ENCODE data around the gene CXCL9. TPM values are rescaled to one million over a fixed set of nuclear protein-coding genes. Genes with fewer than 3 reads are reported as not detected.
"Not testable (repeated sequence)": the region's sequence is repeated elsewhere in the genome, so short reads cannot be mapped to it uniquely, and the experiment has no call there.

The CXCL9 gene
- total RNA-seq: 1 to 10 TPM; 1.5 to 1.8 TPM
- polyA plus RNA-seq: not detected

DNA sequence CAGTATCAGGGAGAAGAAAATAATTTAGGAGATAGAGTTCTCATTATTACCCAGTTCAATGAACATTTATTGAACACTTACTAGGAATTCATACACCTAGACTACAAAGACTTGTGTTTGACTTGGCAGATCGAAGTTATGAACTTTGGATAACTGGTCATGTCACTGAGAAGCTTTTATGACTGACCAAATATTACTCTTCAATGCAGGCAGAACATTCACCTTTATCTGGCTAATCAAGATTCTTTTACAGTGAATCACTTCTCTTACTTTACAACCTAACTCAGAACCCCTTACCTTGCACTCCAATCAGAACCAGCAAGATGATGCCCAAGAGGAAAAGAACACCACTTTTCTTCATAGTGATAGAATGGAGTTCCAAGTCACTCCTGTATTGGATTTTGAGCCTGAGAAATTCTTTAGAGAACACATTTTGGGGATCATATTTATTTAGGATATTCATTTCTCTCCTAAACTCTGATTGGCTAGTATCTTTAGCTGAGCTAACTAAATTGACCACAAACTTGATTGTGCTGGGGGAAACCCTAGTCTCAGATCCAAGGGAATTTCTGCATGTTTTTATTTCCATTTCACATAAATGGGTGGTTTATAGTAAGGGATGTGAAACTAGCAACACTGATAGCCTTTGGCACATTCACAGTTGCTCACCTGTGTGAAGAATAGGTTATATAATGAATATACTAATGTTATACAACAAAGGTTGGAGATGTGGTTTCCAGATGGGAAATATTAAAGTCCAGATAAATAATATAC, at the start of gene CXCL9:
TSS of gene CXCL9 (minus strand) at position 421 of the 774 bp plus-strand sequence. CDS start at position 361, 60 bp downstream.
- ChIA-PET CTCF (no interaction called here), POLR2A (no interaction called here)
- DNase-seq: no peak
- Mint-ChIP-seq H3K27me3 (peaks cover 1 to 19% of the 10 kb centered on the region in 2 donors), H3K4me3 (no peak within 1 kb of the TSS), H3K27ac (no peak within 1 kb of the TSS), H3K36me3 (no peaks in the 10 kb centered on the region), H3K9me3 (no peaks in the 10 kb centered on the region), H3K4me1 (no peaks in the 10 kb centered on the region)
- Histone ChIP-seq H3K4me3 (ENCODE audit: low read length) (no peak within 1 kb of the TSS), H3K27me3 (ENCODE audit: insufficient read depth, low read length, poor library complexity, severe bottlenecking) (no peaks in the 10 kb centered on the region), H3K9me3 (ENCODE audit: low read length) (no peaks in the 10 kb centered on the region), H3K27ac (ENCODE audit: low read depth, low read length) (no peak within 1 kb of the TSS), H3K4me1 (ENCODE audit: insufficient read depth, low read length) (no peaks in the 10 kb centered on the region), H3K36me3 (ENCODE audit: insufficient read depth, low read length) (no peaks in the 10 kb centered on the region)

DNA sequence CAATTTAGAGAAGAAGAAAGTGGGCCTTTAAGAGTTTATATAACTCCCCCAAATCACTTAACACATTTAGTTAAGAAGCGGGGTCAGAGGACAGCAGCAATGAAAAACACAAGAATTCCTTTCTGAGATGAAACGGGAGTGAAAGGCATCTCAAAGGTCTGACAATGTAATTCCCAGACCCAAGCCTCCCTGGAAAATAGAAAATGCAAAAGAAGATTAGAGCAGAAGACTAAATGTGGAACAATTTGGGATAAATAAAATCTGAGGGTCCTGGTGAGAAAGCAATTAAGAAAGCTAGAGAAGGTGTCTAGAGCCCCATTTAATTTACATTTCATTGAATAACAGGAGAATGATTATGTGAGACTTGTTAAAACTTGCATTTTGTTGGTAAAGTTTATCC, 48.1 kb upstream of the CXCL9 start:
- Mint-ChIP-seq H3K36me3 (no peaks in the 10 kb centered on the region), H3K4me1 (no peaks in the 10 kb centered on the region), H3K9me3 (no peaks in the 10 kb centered on the region), H3K27ac (no peak overlapping the region), H3K27me3 (peaks cover 4 to 10% of the 10 kb centered on the region in 2 donors), H3K4me3 (no peak overlapping the region)
- Histone ChIP-seq H3K9me3 (ENCODE audit: low read length) (no peaks in the 10 kb centered on the region), H3K27ac (ENCODE audit: low read depth, low read length) (no peak overlapping the region), H3K4me1 (ENCODE audit: insufficient read depth, low read length) (no peaks in the 10 kb centered on the region), H3K36me3 (ENCODE audit: insufficient read depth, low read length) (no peaks in the 10 kb centered on the region), H3K4me3 (ENCODE audit: low read length) (no peak overlapping the region), H3K27me3 (ENCODE audit: insufficient read depth, low read length, poor library complexity, severe bottlenecking) (no peaks in the 10 kb centered on the region)
- no peak for DNase-seq
- ChIA-PET CTCF (no interaction called here), POLR2A (no interaction called here)

DNA sequence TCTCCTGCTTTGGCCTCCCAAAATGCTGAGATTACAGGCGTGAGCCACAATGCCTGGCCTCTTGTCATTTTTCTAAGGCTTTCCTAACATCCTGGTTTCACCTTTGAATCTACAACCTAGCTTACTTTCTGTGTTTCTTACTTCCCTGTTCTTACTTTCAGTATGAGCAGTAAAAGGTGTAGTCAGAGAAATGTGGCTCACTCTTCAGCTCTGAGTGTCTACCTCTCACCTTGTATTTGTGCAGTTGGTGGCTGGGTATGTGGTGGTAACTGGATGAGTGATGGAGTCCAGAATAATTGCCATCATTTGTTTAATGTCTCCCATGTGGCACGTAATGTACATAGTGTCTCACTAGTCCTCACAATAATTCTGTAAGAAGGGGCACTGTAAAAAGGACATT, 47.7 kb upstream of the CXCL9 start:
- H3K36me3 ChIP-seq (ENCODE audit: insufficient read depth, low read length): no peaks in the 10 kb centered on the region
- no peak overlapping the region for H3K27ac Mint-ChIP-seq
- no peaks in the 10 kb centered on the region for H3K4me1 ChIP-seq (ENCODE audit: insufficient read depth, low read length)
- no peaks in the 10 kb centered on the region for H3K9me3 ChIP-seq (ENCODE audit: low read length)
- ChIA-PET POLR2A (no interaction called here), CTCF (interaction anchor here (1.3 kb wide), 1 partner anchor 12 kb away, joined by 3 read pairs; no protein-coding TSS in a partner anchor)
- H3K27me3 Mint-ChIP-seq: peaks cover 4 to 10% of the 10 kb centered on the region in 2 donors
- no peak for DNase-seq
- no peaks in the 10 kb centered on the region for H3K9me3 Mint-ChIP-seq
- no peaks in the 10 kb centered on the region for H3K36me3 Mint-ChIP-seq
- H3K4me1 Mint-ChIP-seq: no peaks in the 10 kb centered on the region
- H3K27me3 ChIP-seq (ENCODE audit: insufficient read depth, low read length, poor library complexity, severe bottlenecking): no peaks in the 10 kb centered on the region
- no peak overlapping the region for H3K4me3 Mint-ChIP-seq
- no peak overlapping the region for H3K4me3 ChIP-seq (ENCODE audit: low read length)
- no peak overlapping the region for H3K27ac ChIP-seq (ENCODE audit: low read depth, low read length)

DNA sequence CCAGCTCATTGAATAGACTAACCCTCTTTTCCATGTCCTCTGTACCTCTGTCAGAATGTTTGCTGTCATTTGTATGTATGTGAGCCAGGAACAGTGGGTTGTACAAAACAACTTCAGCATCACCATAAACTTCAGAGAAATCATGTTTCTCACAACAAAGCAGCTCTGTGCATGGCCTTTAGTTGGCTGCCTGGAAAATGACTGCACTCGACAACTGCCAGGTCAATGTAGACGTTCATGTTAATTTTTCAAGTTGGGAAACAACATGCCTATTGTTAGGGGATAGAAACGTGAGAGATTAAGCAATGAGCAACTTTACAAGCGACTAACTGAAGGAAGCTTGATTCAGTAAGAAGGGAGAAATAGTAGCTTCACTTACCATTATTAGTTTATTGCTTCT, 46.4 kb upstream of the CXCL9 start:
- H3K27ac Mint-ChIP-seq: no peak overlapping the region
- no peak overlapping the region for H3K4me3 Mint-ChIP-seq
- H3K9me3 Mint-ChIP-seq: no peaks in the 10 kb centered on the region
- Histone ChIP-seq H3K4me1 (ENCODE audit: insufficient read depth, low read length) (no peaks in the 10 kb centered on the region), H3K9me3 (ENCODE audit: low read length) (no peaks in the 10 kb centered on the region), H3K4me3 (ENCODE audit: low read length) (no peak overlapping the region), H3K27ac (ENCODE audit: low read depth, low read length) (no peak overlapping the region), H3K27me3 (ENCODE audit: insufficient read depth, low read length, poor library complexity, severe bottlenecking) (no peaks in the 10 kb centered on the region), H3K36me3 (ENCODE audit: insufficient read depth, low read length) (no peaks in the 10 kb centered on the region)
- no peak for DNase-seq
- no peaks in the 10 kb centered on the region for H3K4me1 Mint-ChIP-seq
- peaks cover 4 to 10% of the 10 kb centered on the region in 2 donors for H3K27me3 Mint-ChIP-seq
- ChIA-PET CTCF (interaction anchor here (0.8 to 1.3 kb wide), 4 partner anchors 8 to 158 kb away, joined by 3 to 5 read pairs (median 4); no protein-coding TSS in a partner anchor), POLR2A (no interaction called here)
- no peaks in the 10 kb centered on the region for H3K36me3 Mint-ChIP-seq

DNA sequence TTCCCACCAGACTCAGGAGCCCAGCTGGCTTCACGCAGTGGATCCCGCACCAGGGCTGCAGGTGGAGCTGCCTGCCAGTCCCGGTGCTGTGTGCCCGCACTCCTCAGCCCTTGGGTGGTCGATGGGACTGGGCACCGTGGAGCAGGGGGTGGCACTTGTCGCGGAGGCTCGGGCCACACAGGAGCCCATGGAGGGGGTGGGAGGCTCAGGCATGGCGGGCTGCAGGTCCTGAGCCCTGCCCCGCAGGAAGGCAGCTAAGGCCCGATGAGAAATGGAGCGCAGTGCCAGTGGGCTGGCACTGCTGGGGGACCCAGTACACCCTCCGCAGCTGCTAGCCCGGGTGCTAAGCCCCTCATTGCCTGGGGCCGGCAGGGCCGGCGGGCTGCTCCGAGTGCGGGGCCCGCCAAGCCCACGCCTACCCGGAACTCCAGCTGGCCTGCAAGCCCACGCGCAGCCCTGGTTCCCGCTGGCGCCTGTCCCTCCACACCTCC, 43.3 kb upstream of the CXCL9 start:
- DNase-seq; H3K27ac ChIP-seq (ENCODE audit: low read depth, low read length); H3K4me1 Mint-ChIP-seq; H3K36me3 Mint-ChIP-seq; H3K4me1 ChIP-seq (ENCODE audit: insufficient read depth, low read length); H3K4me3 ChIP-seq (ENCODE audit: low read length); H3K36me3 ChIP-seq (ENCODE audit: insufficient read depth, low read length); H3K27ac Mint-ChIP-seq; POLR2A ChIA-PET; H3K27me3 ChIP-seq (ENCODE audit: insufficient read depth, low read length, poor library complexity, severe bottlenecking); H3K4me3 Mint-ChIP-seq; H3K9me3 ChIP-seq (ENCODE audit: low read length); H3K9me3 Mint-ChIP-seq: not testable (repeated sequence)
- peaks cover 8 to 12% of the 10 kb centered on the region in 2 donors for H3K27me3 Mint-ChIP-seq
- CTCF ChIA-PET: interaction anchor here (1.0 kb wide), 1 partner anchor 8 kb away, joined by 3 read pairs; no protein-coding TSS in a partner anchor

DNA sequence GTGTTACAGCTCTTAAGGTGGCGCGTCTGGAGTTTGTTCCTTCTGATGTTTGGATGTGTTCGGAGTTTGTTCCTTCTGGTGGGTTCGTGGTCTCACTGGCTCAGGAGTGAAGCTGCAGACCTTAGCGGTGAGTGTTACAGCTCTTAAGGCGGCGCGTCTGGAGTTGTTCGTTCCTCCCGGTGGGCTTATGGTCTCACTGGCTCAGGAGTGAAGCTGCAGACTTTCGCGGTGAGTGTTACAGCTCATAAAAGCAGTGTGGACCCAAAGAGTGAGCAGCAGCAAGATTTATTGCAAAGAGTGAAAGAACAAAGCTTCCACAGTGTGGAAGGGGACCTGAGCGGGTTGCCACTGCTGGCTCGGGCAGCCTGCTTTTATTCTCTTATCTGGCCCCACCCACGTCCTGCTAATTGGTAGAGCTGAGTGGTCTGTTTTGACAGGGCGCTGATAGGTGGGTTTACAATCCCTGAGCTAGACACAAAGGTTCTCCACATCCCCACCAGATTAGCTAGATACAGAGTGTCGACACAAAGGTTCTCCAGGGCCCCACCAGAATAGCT, 42.6 kb upstream of the CXCL9 start:
- POLR2A ChIA-PET; H3K4me1 Mint-ChIP-seq; H3K27me3 ChIP-seq (ENCODE audit: insufficient read depth, low read length, poor library complexity, severe bottlenecking); H3K36me3 Mint-ChIP-seq; H3K36me3 ChIP-seq (ENCODE audit: insufficient read depth, low read length); H3K9me3 ChIP-seq (ENCODE audit: low read length); H3K9me3 Mint-ChIP-seq; H3K27ac Mint-ChIP-seq; H3K4me3 ChIP-seq (ENCODE audit: low read length); H3K4me3 Mint-ChIP-seq; DNase-seq; H3K27me3 Mint-ChIP-seq; H3K4me1 ChIP-seq (ENCODE audit: insufficient read depth, low read length); H3K27ac ChIP-seq (ENCODE audit: low read depth, low read length): not testable (repeated sequence)
- CTCF ChIA-PET: interaction anchor here (1.0 kb wide), 1 partner anchor 8 kb away, joined by 3 read pairs; no protein-coding TSS in a partner anchor

DNA sequence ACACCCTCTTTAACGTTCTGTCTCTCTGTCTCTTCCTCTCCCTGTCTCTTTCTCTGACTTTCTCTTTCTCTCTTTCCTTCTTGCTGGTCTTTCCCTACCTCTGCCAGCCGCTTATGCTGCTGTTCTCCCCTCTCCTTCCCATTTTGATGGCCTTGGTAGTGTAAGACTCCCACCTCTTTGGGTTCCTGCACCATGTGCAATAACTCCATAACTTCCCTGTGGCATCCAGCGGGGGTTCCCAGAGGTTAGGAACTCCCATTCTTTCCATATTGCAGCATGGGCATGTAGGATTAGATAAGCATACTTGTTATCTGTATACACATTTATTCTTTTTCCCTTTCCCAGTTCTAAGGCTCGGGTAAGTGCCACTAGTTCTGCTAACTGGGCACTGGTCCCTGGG, 37.4 kb upstream of the CXCL9 start:
- H3K36me3 Mint-ChIP-seq; H3K4me3 ChIP-seq (ENCODE audit: low read length); H3K27ac ChIP-seq (ENCODE audit: low read depth, low read length); H3K9me3 ChIP-seq (ENCODE audit: low read length); CTCF ChIA-PET; POLR2A ChIA-PET; H3K4me3 Mint-ChIP-seq; H3K27me3 ChIP-seq (ENCODE audit: insufficient read depth, low read length, poor library complexity, severe bottlenecking); H3K36me3 ChIP-seq (ENCODE audit: insufficient read depth, low read length); H3K4me1 Mint-ChIP-seq; H3K9me3 Mint-ChIP-seq; DNase-seq; H3K4me1 ChIP-seq (ENCODE audit: insufficient read depth, low read length): not testable (repeated sequence)
- peaks cover 8 to 20% of the 10 kb centered on the region in 2 donors for H3K27me3 Mint-ChIP-seq
- H3K27ac Mint-ChIP-seq: peak overlapping the region in 1 of 8 donors; percentile 27

DNA sequence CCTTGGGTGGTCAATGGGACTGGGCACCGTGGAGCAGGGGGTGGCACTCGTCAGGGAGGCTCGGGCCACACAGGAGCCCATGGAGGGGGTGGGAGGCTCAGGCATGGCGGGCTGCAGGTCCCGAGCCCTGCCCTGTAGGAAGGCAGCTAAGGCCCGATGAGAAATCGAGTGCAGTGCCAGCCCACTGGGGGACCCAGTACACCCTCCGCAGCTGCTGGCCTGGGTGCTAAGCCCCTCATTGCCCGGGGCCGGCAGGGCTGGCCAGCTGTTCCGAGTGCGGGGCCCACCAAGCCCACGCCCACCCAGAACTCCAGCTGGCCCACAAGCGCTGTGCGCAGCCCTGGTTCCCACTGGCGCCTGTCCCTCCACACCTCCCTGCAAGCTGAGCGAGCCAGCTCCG, 36.0 kb upstream of the CXCL9 start:
- H3K4me3 ChIP-seq (ENCODE audit: low read length); H3K36me3 ChIP-seq (ENCODE audit: insufficient read depth, low read length); H3K4me1 Mint-ChIP-seq; H3K9me3 ChIP-seq (ENCODE audit: low read length); H3K36me3 Mint-ChIP-seq; DNase-seq; H3K9me3 Mint-ChIP-seq; POLR2A ChIA-PET; CTCF ChIA-PET; H3K27ac ChIP-seq (ENCODE audit: low read depth, low read length); H3K4me1 ChIP-seq (ENCODE audit: insufficient read depth, low read length); H3K27me3 ChIP-seq (ENCODE audit: insufficient read depth, low read length, poor library complexity, severe bottlenecking); H3K4me3 Mint-ChIP-seq; H3K27ac Mint-ChIP-seq: not testable (repeated sequence)
- peaks cover 4 to 20% of the 10 kb centered on the region in 2 donors for H3K27me3 Mint-ChIP-seq
